ENCODE results near the gene HVCN1. TPM values are rescaled to one million over a fixed set of nuclear protein-coding genes. Genes with fewer than 3 reads are reported as not detected.

HVCN1 gene
- polyA plus RNA-seq, 3 donors: 1.3 to 6.7 (median 4.7) TPM

Other genes starting within 250 kb of the HVCN1 start
- 100 to 1,000 TPM; 133 to 408 (median 220) TPM for gene ARPC3, start 238.8 kb downstream of the HVCN1 start, polyA plus RNA-seq
- 10 to 100 TPM; 14.3 to 36.7 (median 32.9) TPM for gene GPN3, start 220.9 kb downstream of the HVCN1 start, polyA plus RNA-seq
- gene FAM216A, start 220.3 kb downstream of the HVCN1 start, polyA plus RNA-seq: 10 to 100 TPM in 1 of 3 donors, 1 to 10 TPM in 2; 1.8 to 14.1 (median 4.8) TPM
- 100 to 1,000 TPM in 2 of 3 donors, 10 to 100 TPM in 1; 64.0 to 163 (median 146) TPM for gene VPS29, start 187.0 kb downstream of the HVCN1 start, polyA plus RNA-seq
- under 1 TPM; 0.09 to 0.56 (median 0.13) TPM for gene RAD9B, start 186.8 kb downstream of the HVCN1 start, polyA plus RNA-seq
- 10 to 100 TPM in 2 of 3 donors, 1 to 10 TPM in 1; 6.9 to 21.9 (median 11.7) TPM for gene PPTC7, start 105.8 kb downstream of the HVCN1 start, polyA plus RNA-seq
- 10 to 100 TPM in 2 of 3 donors, 1 to 10 TPM in 1; 9.5 to 14.3 (median 13.7) TPM for gene TCTN1, start 75.0 kb downstream of the HVCN1 start, polyA plus RNA-seq
- 10 to 100 TPM; 58.1 to 92.9 (median 59.2) TPM for gene PPP1CC, start 53.8 kb upstream of the HVCN1 start, polyA plus RNA-seq
- not detected for gene CCDC63, start 157.9 kb upstream of the HVCN1 start, polyA plus RNA-seq
- gene MYL2, start 231.5 kb upstream of the HVCN1 start, polyA plus RNA-seq: 10 to 100 TPM in 2 of 3 donors, 1 to 10 TPM in 1; 1.5 to 20.0 (median 10.7) TPM

Data from adipose tissue (tissue), 3 donors.